ENCODE measurements around the gene CEP131. TPM values are rescaled to one million over a fixed set of nuclear protein-coding genes. Genes with fewer than 3 reads are reported as not detected.

Gene CEP131
- total and polyA plus RNA-seq, 2 of the 8 experiments (the other 6 are each of a cell fraction or from before 2014, with no cell fraction given), result 5.9 to 23.2 TPM

GRCh38 chr17:81267390-81268067 lies 44.8 kb upstream of the CEP131 start (continued):
- TF ChIP-seq RXRA (IDR thresholded peaks at IDR 0.05; ENCODE audit: insufficient read depth, low read depth, low read length) (no peak), RFX5 (IDR thresholded peaks at IDR 0.05; ENCODE audit: borderline replicate concordance, low read depth, low read length) (no peak), CREB1 (IDR thresholded peaks at IDR 0.05) (no peak), MAX (IDR thresholded peaks at IDR 0.05) (no peak), SIN3A (conservative IDR thresholded peaks at IDR 0.05 in 1 of 2, IDR thresholded peaks at IDR 0.05 in 1 of 2; ENCODE audit: low read depth in 1 of 2, low read length in 2 of 2) (no peak), RBBP5 (IDR thresholded peaks at IDR 0.05; ENCODE audit: borderline replicate concordance, low read depth, low read length) (no peak), ATF3 (IDR thresholded peaks at IDR 0.05; ENCODE audit: insufficient read depth, low read depth, low read length) (no peak), CHD7 (IDR thresholded peaks at IDR 0.05; ENCODE audit: insufficient replicate concordance, low read length) (no peak)

All from H1 (cell line).